Tibial nerve (tissue), 4 donors: ENCODE measurements around the gene ZNF853.

ENCODE experiments used
- CTCF ChIP-seq, 5 experiments: fragments of 200-600 bp in 3 of 5; fragments of 450-650 bp in 2 of 5; sonication (generic) in 3 of 5; IDR thresholded peaks; one replicate each; pipeline ENCODE4 v1.5.1; 2016 to 2019; ENCODE audit warnings: antibody characterized with exemption in 5 of 5, mild to moderate bottlenecking in 3 of 5, moderate library complexity in 2 of 5
- EP300 ChIP-seq, 2 donors: sonication (generic); formaldehyde crosslinking; IDR thresholded peaks; one replicate each; pipeline ENCODE4 v1.6.1; 2017; ENCODE audit warnings: antibody characterized with exemption in 2 of 2, mild to moderate bottlenecking in 1 of 2
- POLR2A ChIP-seq, 2 donors: fragments of 450-650 bp; IDR thresholded peaks; one replicate each; pipeline ENCODE4 v1.6.1; 2017; ENCODE audit warnings: antibody characterized with exemption in 2 of 2, mild to moderate bottlenecking in 2 of 2, moderate library complexity in 2 of 2

GRCh38 chr7:6630007-6630849, 14.8 kb downstream of the ZNF853 start:
- TF ChIP-seq CTCF (IDR thresholded peaks at IDR 0.05) = no peak
- no peak for TF ChIP-seq POLR2A (IDR thresholded peaks at IDR 0.05)
- TF ChIP-seq EP300 (IDR thresholded peaks at IDR 0.05) = no peak
